Esophagus squamous epithelium (tissue), 5 donors: Measurements from ENCODE around the gene AK2. TPM values are rescaled to one million over a fixed set of nuclear protein-coding genes. Genes with fewer than 3 reads are reported as not detected.

ENCODE experiments used
- DNase-seq: peaks from one replicate; lab custom pipeline; 2025; lab: John Stamatoyannopoulos, UW
- H3K27ac ChIP-seq, 4 donors: fragments of 200-600 bp; sonication (generic); one replicate each; pipeline ENCODE4 v1.5.1; 2016 to 2019; ENCODE audit warnings: mild to moderate bottlenecking in 1 of 4
- H3K27me3 ChIP-seq, 4 donors: fragments of 200-600 bp; sonication (generic); 1 replicate in 3 of 4; 2 replicates in 1 of 4; pipeline versions ENCODE4 v1.5.1 to v1.6.0; 2017 to 2021; ENCODE audit warnings: antibody characterized with exemption in 1 of 4
- H3K36me3 ChIP-seq, 3 donors: fragments of 200-600 bp; sonication (generic); one replicate each; pipeline ENCODE4 v1.5.1; 2016 to 2019
- H3K4me1 ChIP-seq, 3 donors: fragments of 200-600 bp; sonication (generic); one replicate each; pipeline ENCODE4 v1.5.1; 2017 to 2019
- H3K4me3 ChIP-seq, 4 donors: fragments of 200-600 bp; sonication (generic); 1 replicate in 3 of 4; 2 replicates in 1 of 4; pipeline ENCODE4 v1.5.1; 2016 to 2019; ENCODE audit warnings: mild to moderate bottlenecking in 2 of 4, moderate library complexity in 1 of 4
- H3K9me3 ChIP-seq, 3 donors: fragments of 200-600 bp; sonication (generic); one replicate each; pipeline ENCODE4 v1.5.1; 2016 to 2019
- CTCF ChIP-seq, 6 experiments: fragments of 450-650 bp in 4 of 6; fragments of 200-600 bp in 2 of 6; sonication (generic) in 2 of 6; IDR thresholded peaks; one replicate each; pipeline ENCODE4 v1.5.1; 2016 to 2019; ENCODE audit warnings: antibody characterized with exemption in 6 of 6, mild to moderate bottlenecking in 4 of 6, moderate library complexity in 4 of 6
- POLR2A ChIP-seq, 4 donors: fragments of 450-650 bp; IDR thresholded peaks; one replicate each; pipeline ENCODE4 v1.6.1; 2017; ENCODE audit warnings: antibody characterized with exemption in 4 of 4, mild to moderate bottlenecking in 4 of 4, moderate library complexity in 3 of 4
- WGBS, 2 donors: methylation state at CpG; one replicate each; pipeline ENCODE4 v1.1.5; 2018; 5-methylcytosine and 5-hydroxymethylcytosine counted together
- intact Hi-C: fragments of 100-400 bp; cut with DNase I; formaldehyde crosslinking; loops from one replicate; pipeline ENCODE4 v1.15.0; 2022
- total RNA-seq, 4 donors: library from RNA; depleted of rRNA; stranded (reverse); fragments of >200 nt; gene quantifications; one replicate each; pipeline ENCODE4 v1.1.0, GENCODE V29; 2016
- donor health status: DM: yes; HTN: yes; CAD: no.

AK2 gene
- total RNA-seq, 4 donors from 2014 or later, result 126 to 167 (median 151) TPM

- Histone ChIP-seq H3K27ac (peak overlapping the region in 2 of 4 donors; percentile 14 to 25), H3K4me1 (peaks cover 0 to 10% (median 7%) of the 10 kb centered on the region in 3 donors), H3K9me3 (no peaks in the 10 kb centered on the region), H3K36me3 (no peaks in the 10 kb centered on the region), H3K4me3 (peak overlapping the region; percentile 41 to 70 (median 52)), H3K27me3 (peaks cover 0 to 19% (median 0%) of the 10 kb centered on the region in 4 donors)
- no peak for DNase-seq
- TF ChIP-seq POLR2A (IDR thresholded peaks at IDR 0.05) (peak in 1 of 4 donors; percentile 25), CTCF (IDR thresholded peaks at IDR 0.05) (no peak)
- intact Hi-C loops, result no loop called here
- WGBS, 2 donors, result 9 to 17% methylated on average over 11 to 18 of the region's 58 CpGs
Measured at GRCh38 chr1:32972814-32973428, 63.8 kb downstream of the AK2 start.

- H3K27me3 ChIP-seq, result peaks cover 0 to 19% (median 0%) of the 10 kb centered on the region in 4 donors
- no peak for DNase-seq
- WGBS, 2 donors, result 87 to 95% methylated on average over 3 of the region's 3 CpGs
- no peaks in the 10 kb centered on the region for H3K36me3 ChIP-seq
- H3K27ac ChIP-seq, result no peak overlapping the region
- H3K4me1 ChIP-seq, result peaks cover 0 to 10% (median 7%) of the 10 kb centered on the region in 3 donors
- H3K9me3 ChIP-seq, result no peaks in the 10 kb centered on the region
- H3K4me3 ChIP-seq, result no peak overlapping the region
- TF ChIP-seq CTCF (IDR thresholded peaks at IDR 0.05) (no peak), POLR2A (IDR thresholded peaks at IDR 0.05) (no peak)
- intact Hi-C loops, result no loop called here
Measured at GRCh38 chr1:32971576-32971975, 65.1 kb downstream of the AK2 start.

- Histone ChIP-seq H3K4me1 (peaks cover 0 to 10% (median 7%) of the 10 kb centered on the region in 3 donors), H3K27ac (no peak overlapping the region), H3K36me3 (no peaks in the 10 kb centered on the region), H3K27me3 (peaks cover 0 to 19% (median 0%) of the 10 kb centered on the region in 4 donors), H3K4me3 (no peak overlapping the region), H3K9me3 (no peaks in the 10 kb centered on the region)
- DNase-seq, result no peak
- TF ChIP-seq POLR2A (IDR thresholded peaks at IDR 0.05) (no peak), CTCF (IDR thresholded peaks at IDR 0.05) (no peak)
- intact Hi-C loops, result no loop called here
- WGBS, 2 donors, result 63 to 86% methylated on average over 1 of the region's 1 CpG
Measured at GRCh38 chr1:32971156-32971555, 65.5 kb downstream of the AK2 start.

- Histone ChIP-seq H3K4me3 (no peak overlapping the region), H3K27me3 (peaks cover 0 to 19% (median 0%) of the 10 kb centered on the region in 4 donors), H3K36me3 (no peaks in the 10 kb centered on the region), H3K4me1 (peaks cover 0 to 15% (median 10%) of the 10 kb centered on the region in 3 donors), H3K27ac (no peak overlapping the region), H3K9me3 (no peaks in the 10 kb centered on the region)
- intact Hi-C loops, result no loop called here
- DNase-seq, result no peak
- TF ChIP-seq CTCF (IDR thresholded peaks at IDR 0.05), result no peak
- TF ChIP-seq POLR2A (IDR thresholded peaks at IDR 0.05), result no peak
Measured at GRCh38 chr1:32969566-32969965, 67.1 kb downstream of the AK2 start.

- DNase-seq, result no peak
- 49 to 54% methylated on average over 4 of the region's 4 CpGs for WGBS, 2 donors
Measured at GRCh38 chr1:32967888-32968568, 68.7 kb downstream of the AK2 start.

More at GRCh38 chr1:32967888-32968568, 68.7 kb downstream of the AK2 start:
- intact Hi-C loops, result no loop called here
- Histone ChIP-seq H3K4me1 (peaks cover 3 to 17% (median 10%) of the 10 kb centered on the region in 3 donors), H3K9me3 (no peaks in the 10 kb centered on the region), H3K36me3 (no peaks in the 10 kb centered on the region), H3K4me3 (no peak overlapping the region), H3K27me3 (peaks cover 0 to 17% (median 0%) of the 10 kb centered on the region in 4 donors), H3K27ac (no peak overlapping the region)
- TF ChIP-seq POLR2A (IDR thresholded peaks at IDR 0.05) (no peak), CTCF (IDR thresholded peaks at IDR 0.05) (no peak)
